ENCODE measurements around the gene MMP25.

The MMP25 gene

GRCh38 chr16:3045758-3046640 is at the start of gene MMP25:
TSS of gene MMP25 (plus strand) at chr16:3046561. CDS start at chr16:3046918, 357 bp downstream.
- DNase-seq = peak in 1 of 2 experiments; percentile 52

DNA sequence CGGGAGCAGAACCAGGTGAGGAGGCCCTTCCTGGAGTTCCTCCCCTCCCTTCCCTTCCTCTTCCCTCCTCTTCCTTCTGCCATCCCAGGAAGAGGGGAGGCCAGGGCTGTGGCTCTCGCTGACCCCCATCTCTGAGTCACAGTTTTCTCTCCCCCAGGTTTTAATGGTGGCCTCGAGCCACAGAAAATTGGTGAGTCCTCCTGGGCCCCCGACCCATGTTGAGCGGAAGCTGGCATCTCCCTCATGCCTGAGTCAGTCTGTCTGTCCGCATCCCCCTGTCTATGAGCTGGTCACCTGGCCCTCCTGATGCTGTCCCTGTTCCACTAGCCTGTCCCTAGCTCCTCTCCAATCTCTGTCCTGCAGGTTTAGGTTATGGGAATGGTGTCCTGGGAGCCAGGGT is 46.4 kb upstream of the MMP25 start:
- no peak for DNase-seq

- DNase-seq = no peak
These were observed 45.8 kb upstream of the MMP25 start for GRCh38 chr16:3000540-3000939.

- DNase-seq = no peak
These were observed 45.0 kb upstream of the MMP25 start for GRCh38 chr16:3001316-3001715.

GRCh38 chr16:3003582-3004270 is 42.6 kb upstream of the MMP25 start:
- peak; percentile 94 to 98 for DNase-seq

- DNase-seq = no peak
These were observed 42.0 kb upstream of the MMP25 start for GRCh38 chr16:3004319-3004718.

DNA sequence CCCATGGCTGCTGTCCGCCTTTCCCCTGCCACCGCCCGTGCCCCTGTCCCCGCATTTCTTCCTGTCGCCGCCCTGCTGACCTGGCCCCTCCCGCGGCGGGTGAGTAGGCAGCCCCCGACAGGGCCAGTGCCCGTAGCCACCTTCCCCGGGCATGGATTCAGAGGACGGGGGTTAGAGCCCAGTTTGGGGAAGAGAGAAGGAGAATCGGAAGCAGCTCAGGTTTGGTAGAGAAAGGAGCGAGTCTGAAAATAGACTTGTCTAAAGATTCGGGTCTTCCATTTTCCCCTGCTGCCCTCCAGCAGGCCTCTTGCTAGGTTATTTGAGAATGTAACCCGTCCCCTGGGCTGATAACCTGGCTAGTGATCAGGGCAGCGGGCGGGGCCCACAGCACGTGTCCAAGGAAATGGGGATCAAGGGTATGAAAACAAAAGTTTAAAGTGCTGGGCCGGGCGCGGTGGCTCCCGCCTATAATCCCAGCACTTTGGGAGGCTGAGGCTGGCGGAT is 41.5 kb upstream of the MMP25 start:
- no peak for DNase-seq

GRCh38 chr16:3007059-3007956 is 39.1 kb upstream of the MMP25 start:
- DNase-seq = no peak

DNA sequence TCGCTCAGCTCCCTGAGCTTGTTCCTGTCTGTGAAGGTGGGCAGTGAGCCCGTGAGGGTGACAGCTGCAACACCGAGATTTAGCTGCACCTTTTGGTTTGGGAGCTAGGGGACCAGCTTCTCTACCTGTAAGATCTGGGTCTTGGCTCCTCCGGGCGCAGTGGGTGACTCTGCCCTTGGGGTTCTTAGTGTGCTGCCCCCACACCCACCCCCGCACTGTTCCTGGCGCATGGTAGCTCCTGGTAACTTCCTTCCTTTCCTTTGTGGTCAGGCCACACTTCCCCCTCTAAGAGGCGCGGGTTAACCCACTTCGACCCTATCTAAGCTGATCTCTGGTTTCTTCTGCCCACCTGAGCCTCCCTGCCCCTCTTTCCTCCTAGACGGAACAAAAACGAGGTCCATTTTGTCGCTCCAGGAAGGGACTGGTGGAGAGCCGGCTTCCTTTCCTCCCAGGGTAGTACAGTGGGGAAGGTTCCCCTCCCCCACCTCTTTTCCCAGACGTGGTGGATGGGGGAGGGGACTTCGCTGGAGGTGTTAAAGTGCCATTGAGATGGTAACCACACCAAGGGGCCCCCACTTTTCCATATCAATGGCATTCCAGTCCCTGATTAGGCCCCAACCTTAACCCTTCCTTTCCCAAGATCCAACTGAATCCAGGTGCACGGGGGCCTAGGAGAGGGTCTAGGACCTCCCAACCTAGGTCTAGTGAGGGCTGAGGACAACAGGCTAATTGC is 38.2 kb upstream of the MMP25 start:
- no peak for DNase-seq

DNA sequence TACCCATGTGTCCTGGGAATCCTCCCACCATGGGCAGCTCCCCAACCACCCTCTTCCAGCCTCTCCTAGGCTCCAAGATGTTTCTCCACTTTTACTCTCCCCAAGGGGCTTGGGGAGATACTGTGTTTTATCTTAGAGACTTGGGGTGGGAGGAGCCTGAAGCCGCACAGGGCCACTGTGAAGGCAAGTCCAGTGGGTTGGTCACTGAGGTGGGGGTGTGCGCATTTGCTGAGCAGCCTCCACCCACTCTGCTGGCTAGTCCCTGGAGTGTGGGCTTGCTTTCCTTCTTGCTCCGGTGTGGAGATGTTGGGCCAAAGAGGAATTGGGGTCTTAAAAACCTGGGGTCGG is 37.7 kb upstream of the MMP25 start:
- no peak for DNase-seq

- no peak for DNase-seq
These were observed 36.6 kb upstream of the MMP25 start for GRCh38 chr16:3009568-3010390.

DNA sequence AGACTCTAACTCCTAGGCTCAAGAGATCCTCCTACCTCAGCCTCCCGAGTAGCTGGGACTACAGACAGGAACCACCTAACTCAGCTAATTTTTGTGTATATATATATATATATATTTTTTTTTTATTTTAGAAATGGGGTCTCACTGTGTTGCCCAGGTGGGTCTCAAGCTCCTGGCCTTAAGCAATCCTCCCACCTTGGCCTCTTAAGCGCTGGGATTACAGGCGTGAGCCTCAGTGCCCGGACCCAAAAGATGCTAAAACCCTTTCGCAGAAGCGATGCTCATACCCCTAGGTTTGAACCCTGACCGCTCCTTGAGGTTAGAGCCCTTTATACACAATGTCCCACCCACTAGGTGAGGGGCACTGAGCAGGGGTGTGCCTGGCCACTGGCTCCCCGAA is 35.9 kb upstream of the MMP25 start:
- DNase-seq = no peak

DNA sequence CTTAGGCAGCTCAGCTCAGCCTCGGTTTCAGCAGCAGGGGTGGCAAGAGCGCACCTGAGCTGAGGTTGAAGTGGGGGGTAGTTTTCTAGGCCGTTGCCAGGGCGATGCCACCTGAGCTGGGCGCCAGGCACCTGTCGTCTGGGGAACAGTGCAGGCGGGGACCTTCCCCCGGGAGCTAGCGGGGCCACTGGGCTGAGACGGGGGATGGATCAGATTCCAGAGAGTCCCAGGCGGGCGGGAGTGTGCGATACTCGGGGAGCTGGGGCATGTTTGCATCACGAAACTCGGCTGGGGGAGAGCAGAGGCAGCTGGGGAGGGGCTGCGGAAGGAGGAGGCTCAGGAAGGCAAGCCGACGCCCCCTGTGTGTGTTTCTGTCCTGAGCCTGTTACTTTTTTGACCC is 34.1 kb upstream of the MMP25 start:
- no peak for DNase-seq

DNA sequence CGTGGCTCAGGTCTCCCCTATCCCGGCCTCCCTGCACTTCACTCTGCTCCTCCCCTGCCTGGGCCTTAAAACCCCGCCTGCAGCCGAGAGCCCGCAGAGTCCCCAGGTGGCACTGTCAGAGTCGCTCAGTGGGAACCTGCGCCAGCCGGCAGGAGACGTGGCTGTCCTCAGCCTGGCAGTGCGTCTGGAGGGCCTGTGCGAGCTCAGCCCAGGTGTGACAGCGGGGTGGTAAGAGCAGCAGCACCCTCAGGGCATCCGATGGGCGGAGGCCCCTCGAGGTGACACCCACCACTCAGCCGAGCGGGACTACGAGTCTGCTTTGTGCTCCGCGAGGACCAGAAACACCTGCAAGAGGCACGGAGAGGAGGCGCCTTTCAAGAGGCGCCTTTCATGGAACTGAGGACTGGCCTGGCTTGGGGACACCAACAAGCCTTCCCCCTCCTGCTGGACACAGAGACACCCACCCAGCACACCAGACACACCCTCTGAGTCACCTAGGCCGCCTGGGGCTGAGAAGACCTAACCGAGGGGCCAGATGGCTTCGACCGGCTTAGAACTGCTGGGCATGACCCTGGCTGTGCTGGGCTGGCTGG is 33.4 kb upstream of the MMP25 start, which contains the start of gene CLDN9:
TSS of gene CLDN9 (plus strand) at position 96 of the 593 bp plus-strand sequence. CDS start at position 536, 440 bp downstream.
- no peak for DNase-seq

GRCh38 chr16:3013491-3013951 is 32.8 kb upstream of the MMP25 start:
- DNase-seq = no peak

DNA sequence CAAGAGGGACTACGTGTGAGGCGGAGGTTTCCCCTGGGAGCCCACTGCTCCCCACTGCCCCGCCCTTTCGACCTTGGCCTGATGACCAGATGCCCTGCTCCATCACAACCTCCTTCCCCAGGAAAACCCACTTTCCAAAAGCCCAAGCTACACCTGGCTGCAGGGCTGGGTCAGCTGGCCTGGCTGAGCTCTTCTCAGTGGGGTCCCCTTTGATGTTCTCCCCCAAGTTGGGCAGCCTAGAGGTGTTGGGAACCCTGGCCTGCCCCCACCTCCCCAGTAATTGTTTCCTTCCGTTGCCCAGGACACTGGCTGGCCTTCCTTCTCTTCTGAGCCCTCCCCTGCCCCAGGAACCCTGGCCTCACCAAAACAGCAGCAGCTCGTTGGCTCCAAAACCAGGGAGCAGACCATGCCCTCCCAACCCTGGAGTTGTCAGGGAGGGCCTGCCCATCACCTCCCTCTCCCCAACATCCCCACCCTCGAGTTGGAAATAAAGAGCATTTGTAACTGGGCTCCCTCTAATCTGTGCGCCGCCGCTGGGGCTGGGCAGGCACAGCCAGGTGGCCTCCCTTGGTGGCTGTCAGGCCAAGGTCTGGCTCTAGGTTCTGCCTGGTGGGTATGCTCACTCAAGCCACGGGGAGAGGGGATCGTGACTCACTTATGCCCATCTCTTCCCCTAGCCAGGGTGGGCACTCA is 32.2 kb upstream of the MMP25 start:
- no peak for DNase-seq

DNA sequence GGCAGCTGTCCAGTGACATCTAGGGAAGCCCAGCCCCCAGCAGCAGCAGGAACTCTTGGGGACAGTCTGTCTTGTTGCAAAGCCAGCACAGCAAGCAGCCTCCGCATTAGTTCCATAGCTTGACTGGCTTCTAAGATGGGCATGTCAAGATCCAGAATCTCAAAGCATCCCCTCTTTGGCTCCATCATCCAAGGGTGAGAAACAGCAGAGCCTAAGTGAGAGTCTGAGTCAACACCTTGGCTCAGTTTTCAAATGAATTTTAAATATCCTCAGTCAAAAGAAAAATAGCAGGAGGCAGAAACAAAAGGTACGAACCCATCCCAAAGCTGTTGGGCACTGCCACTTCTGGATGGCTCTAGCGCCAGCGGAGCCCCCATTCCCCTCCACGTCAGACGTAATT is 31.4 kb upstream of the MMP25 start:
- no peak for DNase-seq

- no peak for DNase-seq
These were observed 30.4 kb upstream of the MMP25 start for GRCh38 chr16:3015865-3016521.

GRCh38 chr16:3017344-3017743 is 29.0 kb upstream of the MMP25 start:
- DNase-seq = no peak
